ENCODE measurements around the gene CSF2RB.

DNA sequence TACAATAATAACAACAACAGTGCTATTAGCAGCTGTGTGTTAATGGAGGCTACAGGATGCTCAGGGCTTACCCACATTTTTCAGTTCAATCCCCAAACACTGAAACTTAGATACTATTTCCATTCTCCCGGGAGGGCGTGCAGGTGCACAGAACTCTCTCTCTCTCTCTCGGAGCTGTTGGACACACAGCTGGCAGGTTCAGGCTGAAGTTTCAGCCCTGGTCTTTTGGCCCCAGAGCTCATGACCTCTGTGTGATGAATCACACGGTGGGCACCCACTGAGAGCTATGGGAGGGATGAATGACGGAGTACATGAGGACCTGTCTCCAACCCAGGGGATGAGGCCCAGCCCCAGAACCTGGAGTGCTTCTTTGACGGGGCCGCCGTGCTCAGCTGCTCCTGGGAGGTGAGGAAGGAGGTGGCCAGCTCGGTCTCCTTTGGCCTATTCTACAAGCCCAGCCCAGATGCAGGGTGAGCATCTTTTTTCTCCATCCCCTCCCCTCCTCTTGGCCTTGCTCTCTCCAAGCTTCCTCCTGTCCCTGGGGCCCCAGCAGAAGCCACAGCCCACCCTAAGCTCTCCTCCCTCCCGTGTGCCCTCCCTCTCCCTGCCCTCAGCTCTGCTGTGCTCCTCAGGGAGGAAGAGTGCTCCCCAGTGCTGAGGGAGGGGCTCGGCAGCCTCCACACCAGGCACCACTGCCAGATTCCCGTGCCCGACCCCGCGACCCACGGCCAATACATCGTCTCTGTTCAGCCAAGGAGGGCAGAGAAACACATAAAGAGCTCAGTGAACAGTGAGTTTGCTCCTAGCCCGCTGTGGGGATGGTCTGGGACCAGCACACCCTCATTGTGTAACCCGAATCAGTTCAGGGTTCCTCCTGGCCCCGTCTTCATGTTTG, 16.9 kb downstream of the CSF2RB start:
- TF ChIP-seq, protein P1, sequence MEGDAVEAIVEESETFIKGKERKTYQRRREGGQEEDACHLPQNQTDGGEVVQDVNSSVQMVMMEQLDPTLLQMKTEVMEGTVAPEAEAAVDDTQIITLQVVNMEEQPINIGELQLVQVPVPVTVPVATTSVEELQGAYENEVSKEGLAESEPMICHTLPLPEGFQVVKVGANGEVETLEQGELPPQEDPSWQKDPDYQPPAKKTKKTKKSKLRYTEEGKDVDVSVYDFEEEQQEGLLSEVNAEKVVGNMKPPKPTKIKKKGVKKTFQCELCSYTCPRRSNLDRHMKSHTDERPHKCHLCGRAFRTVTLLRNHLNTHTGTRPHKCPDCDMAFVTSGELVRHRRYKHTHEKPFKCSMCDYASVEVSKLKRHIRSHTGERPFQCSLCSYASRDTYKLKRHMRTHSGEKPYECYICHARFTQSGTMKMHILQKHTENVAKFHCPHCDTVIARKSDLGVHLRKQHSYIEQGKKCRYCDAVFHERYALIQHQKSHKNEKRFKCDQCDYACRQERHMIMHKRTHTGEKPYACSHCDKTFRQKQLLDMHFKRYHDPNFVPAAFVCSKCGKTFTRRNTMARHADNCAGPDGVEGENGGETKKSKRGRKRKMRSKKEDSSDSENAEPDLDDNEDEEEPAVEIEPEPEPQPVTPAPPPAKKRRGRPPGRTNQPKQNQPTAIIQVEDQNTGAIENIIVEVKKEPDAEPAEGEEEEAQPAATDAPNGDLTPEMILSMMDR (conservative IDR thresholded peaks at IDR 0.05) = no peak
- no peak for TF ChIP-seq EZH2 (IDR thresholded peaks at IDR 0.05; ENCODE audit: low read depth)
